SH-SY5Y (cell line): Measurements from ENCODE around the gene SPSB3.

Experiments
- GATA2 ChIP-seq: IDR thresholded peaks from 2 replicates; pipeline ENCODE4 v1.6.1; 2011; ENCODE audit warnings: mild to moderate bottlenecking, low read depth, low read length
- GATA3 ChIP-seq: IDR thresholded peaks from 2 replicates; pipeline ENCODE4 v1.6.1; 2011; ENCODE audit warnings: low read depth, mild to moderate bottlenecking, low read length, moderate library complexity

DNA sequence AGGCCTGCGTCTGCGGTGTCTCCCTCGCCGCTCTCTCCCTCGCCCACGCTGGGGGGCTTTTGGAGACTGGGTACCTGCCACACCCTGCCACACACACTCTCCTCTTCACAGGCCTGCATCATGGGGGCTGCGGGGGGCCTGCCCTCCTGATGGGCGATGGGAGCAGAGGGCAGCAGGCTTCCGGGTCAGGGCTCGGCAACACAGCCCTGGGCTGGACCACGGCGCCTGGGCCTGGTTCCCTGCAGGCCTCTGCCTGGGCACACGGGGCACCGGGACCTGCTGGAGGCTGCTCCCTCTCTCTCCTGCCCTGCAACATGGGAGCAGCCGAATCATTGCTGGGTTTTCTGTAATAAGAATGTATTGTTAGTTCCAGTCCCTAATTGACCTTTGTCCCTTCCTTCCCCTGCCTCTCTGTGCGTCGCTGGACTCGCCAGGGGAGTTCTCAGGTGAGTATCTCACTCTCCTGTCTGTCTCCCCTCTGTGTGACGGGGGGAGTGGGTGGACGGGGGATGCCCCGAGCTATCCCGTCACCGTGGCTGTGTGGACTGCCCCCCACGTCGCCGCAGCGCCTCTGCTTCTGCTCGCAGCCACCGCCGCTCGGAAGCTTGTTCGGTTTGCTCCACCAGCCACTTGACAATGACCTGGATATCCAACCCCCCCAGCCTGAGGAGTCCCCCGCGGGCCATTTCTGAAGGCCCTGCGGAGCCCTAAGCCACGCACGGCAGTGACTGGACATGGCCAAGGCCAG, 24.5 kb downstream of the SPSB3 start:
- TF ChIP-seq GATA2 (no peak), GATA3 (no peak)
